WERI-Rb-1 (cell line): ENCODE results near the gene MID1IP1.

Experiments used
- DNase-seq: peaks from one replicate; pipeline ENCODE4 v3.0.0-alpha.2; 2020
- H3K27ac ChIP-seq: fragments of 250-450 bp; sonication (Bioruptor Pico); 2 replicates; pipeline ENCODE4 v1.5.1; 2020; ENCODE audit warnings: mild to moderate bottlenecking, moderate library complexity
- H3K27me3 ChIP-seq: fragments of 250-450 bp; sonication (Bioruptor Pico); 2 replicates; pipeline ENCODE4 v1.5.1; 2021; ENCODE audit warnings: mild to moderate bottlenecking, low read depth, moderate library complexity; ENCODE audit not compliant: insufficient read depth, severe bottlenecking
- H3K36me3 ChIP-seq: fragments of 250-450 bp; sonication (Bioruptor Pico); 2 replicates; pipeline ENCODE4 v1.5.1; 2020; ENCODE audit warnings: mild to moderate bottlenecking, moderate library complexity
- H3K4me3 ChIP-seq: 2 replicates; pipeline ENCODE4 v1.5.1; 2011; ENCODE audit warnings: low read depth, mild to moderate bottlenecking, control low read depth, low read length
- H3K9me3 ChIP-seq: fragments of 250-450 bp; sonication (Bioruptor Pico); 2 replicates; pipeline ENCODE4 v1.5.1; 2021; ENCODE audit warnings: mild to moderate bottlenecking, moderate library complexity; ENCODE audit not compliant: severe bottlenecking
- CTCF ChIP-seq: IDR thresholded peaks from 2 replicates; pipeline ENCODE4 v1.5.1; 2011; ENCODE audit warnings: low read depth, mild to moderate bottlenecking, control low read depth, inconsistent platforms, low read length

The MID1IP1 gene

GRCh38 chrX:38807873-38808272 is 6.6 kb downstream of the MID1IP1 start:
- no peak for DNase-seq
- H3K9me3 ChIP-seq, result no peaks in the 10 kb centered on the region
- H3K27me3 ChIP-seq, result peaks cover 15% of the 10 kb centered on the region
- peaks cover 7% of the 10 kb centered on the region; the same call in 1 of the 2 replicates for H3K36me3 ChIP-seq
- no peak overlapping the region for H3K4me3 ChIP-seq
- no peak for TF ChIP-seq CTCF
- no peak overlapping the region for H3K27ac ChIP-seq

- Histone ChIP-seq H3K36me3 (no peaks in the 10 kb centered on the region), H3K27me3 (peaks cover 3% of the 10 kb centered on the region), H3K9me3 (peaks cover 4% of the 10 kb centered on the region), H3K27ac (no peak overlapping the region), H3K4me3 (no peak overlapping the region)
- DNase-seq, result no peak
- TF ChIP-seq CTCF, result no peak
These were observed 10.4 kb downstream of the MID1IP1 start for GRCh38 chrX:38811515-38812243.

- Histone ChIP-seq H3K27me3 (no peaks in the 10 kb centered on the region), H3K36me3 (no peaks in the 10 kb centered on the region), H3K27ac (no peak overlapping the region), H3K9me3 (peaks cover 4% of the 10 kb centered on the region), H3K4me3 (no peak overlapping the region)
- no peak for TF ChIP-seq CTCF
- no peak for DNase-seq
These were observed 14.9 kb downstream of the MID1IP1 start for GRCh38 chrX:38816155-38816554.

- Histone ChIP-seq H3K27ac (no peak overlapping the region), H3K27me3 (no peaks in the 10 kb centered on the region), H3K36me3 (no peaks in the 10 kb centered on the region), H3K4me3 (no peak overlapping the region), H3K9me3 (peaks cover 4% of the 10 kb centered on the region)
- no peak for TF ChIP-seq CTCF
- no peak for DNase-seq
These were observed 15.9 kb downstream of the MID1IP1 start for GRCh38 chrX:38817004-38817703.

GRCh38 chrX:38819163-38819562 is 17.9 kb downstream of the MID1IP1 start:
- no peak for DNase-seq
- H3K27me3 ChIP-seq, result no peaks in the 10 kb centered on the region
- TF ChIP-seq CTCF, result no peak
- H3K4me3 ChIP-seq, result no peak overlapping the region
- H3K9me3 ChIP-seq, result no peaks in the 10 kb centered on the region
- H3K27ac ChIP-seq, result no peak overlapping the region
- no peaks in the 10 kb centered on the region for H3K36me3 ChIP-seq
